Glutamatergic neuron (in vitro differentiated cells): ENCODE measurements around the gene PLBD2. TPM values are rescaled to one million over a fixed set of nuclear protein-coding genes. Genes with fewer than 3 reads are reported as not detected.

Experiments
- DNase-seq: peaks from one replicate; pipeline ENCODE4 v3.0.0; 2022
- H3K27ac Mint-ChIP-seq: one replicate; pipeline ENCODE4 v1.8.0; 2020; ENCODE audit warnings: mild to moderate bottlenecking, mixed read lengths, inconsistent platforms; ENCODE audit not compliant: unreplicated experiment
- H3K27me3 Mint-ChIP-seq: one replicate; pipeline ENCODE4 v1.8.0; 2020; ENCODE audit warnings: mild to moderate bottlenecking, moderate library complexity, mixed read lengths, inconsistent platforms; ENCODE audit not compliant: unreplicated experiment
- H3K36me3 Mint-ChIP-seq: one replicate; pipeline ENCODE4 v1.8.0; 2020; ENCODE audit warnings: mild to moderate bottlenecking, mixed read lengths, inconsistent platforms; ENCODE audit not compliant: unreplicated experiment
- H3K4me1 Mint-ChIP-seq: one replicate; pipeline ENCODE4 v1.8.0; 2020; ENCODE audit warnings: mild to moderate bottlenecking, low read depth, mixed read lengths, inconsistent platforms; ENCODE audit not compliant: unreplicated experiment
- H3K4me3 Mint-ChIP-seq: one replicate; pipeline ENCODE4 v1.8.0; 2020; ENCODE audit warnings: mild to moderate bottlenecking, mixed read lengths, inconsistent platforms; ENCODE audit not compliant: unreplicated experiment
- H3K9me3 Mint-ChIP-seq: one replicate; pipeline ENCODE4 v1.8.0; 2020; ENCODE audit warnings: mild to moderate bottlenecking, moderate library complexity, mixed read lengths, inconsistent platforms; ENCODE audit not compliant: unreplicated experiment
- CTCF ChIP-seq: fragments of 200-600 bp; sonication (generic); IDR thresholded peaks from one replicate; pipeline ENCODE4 v1.5.0; 2021; ENCODE audit not compliant: partially characterized antibody, unreplicated experiment
- total RNA-seq: library from RNA; stranded (reverse); fragmentation: NEBNext Ultra II Directional; extraction: Animal tissue kit (Norgen Biotek cat#: 25700); gene quantifications from one replicate; pipeline ENCODE4 v1.2.1, GENCODE V29; 2021; ENCODE audit not compliant: unreplicated experiment

PLBD2 gene
- total RNA-seq, 1 donor from 2014 or later, result 85.7 TPM

- H3K27ac Mint-ChIP-seq, result no peak overlapping the region
- H3K9me3 Mint-ChIP-seq, result no peaks in the 10 kb centered on the region
- H3K27me3 Mint-ChIP-seq, result peaks cover 2% of the 10 kb centered on the region
- DNase-seq, result no peak
- no peak overlapping the region for H3K4me3 Mint-ChIP-seq
- no peaks in the 10 kb centered on the region for H3K4me1 Mint-ChIP-seq
- H3K36me3 Mint-ChIP-seq, result no peaks in the 10 kb centered on the region
- TF ChIP-seq CTCF, result no peak
These were observed 32.5 kb upstream of the PLBD2 start for GRCh38 chr12:113325916-113326315.

- TF ChIP-seq CTCF, result no peak
- Mint-ChIP-seq H3K27ac (no peak overlapping the region), H3K27me3 (peaks cover 2% of the 10 kb centered on the region), H3K36me3 (peaks cover 4% of the 10 kb centered on the region), H3K4me3 (no peak overlapping the region), H3K9me3 (no peaks in the 10 kb centered on the region), H3K4me1 (peaks cover 3% of the 10 kb centered on the region)
- no peak for DNase-seq
These were observed 31.5 kb upstream of the PLBD2 start for GRCh38 chr12:113326775-113327395.

- Mint-ChIP-seq H3K9me3 (peaks cover 7% of the 10 kb centered on the region), H3K27ac (no peak overlapping the region), H3K36me3 (peaks cover 7% of the 10 kb centered on the region), H3K4me1 (peaks cover 11% of the 10 kb centered on the region), H3K27me3 (peaks cover 4% of the 10 kb centered on the region), H3K4me3 (no peak overlapping the region)
- no peak for TF ChIP-seq CTCF
- DNase-seq, result no peak
These were observed 30.0 kb upstream of the PLBD2 start for GRCh38 chr12:113328368-113328889.

- peaks cover 4% of the 10 kb centered on the region for H3K27me3 Mint-ChIP-seq
- H3K36me3 Mint-ChIP-seq, result peaks cover 7% of the 10 kb centered on the region
- peaks cover 7% of the 10 kb centered on the region for H3K9me3 Mint-ChIP-seq
- H3K4me1 Mint-ChIP-seq, result peaks cover 11% of the 10 kb centered on the region
- no peak for DNase-seq
- no peak overlapping the region for H3K27ac Mint-ChIP-seq
- H3K4me3 Mint-ChIP-seq, result no peak overlapping the region
- no peak for TF ChIP-seq CTCF
These were observed 29.2 kb upstream of the PLBD2 start for GRCh38 chr12:113329022-113329790.
